ENCODE measurements around the gene CARM1.
A peak's percentile ranks its signal among the peaks of the same experiment; 100 is the strongest.

DNA sequence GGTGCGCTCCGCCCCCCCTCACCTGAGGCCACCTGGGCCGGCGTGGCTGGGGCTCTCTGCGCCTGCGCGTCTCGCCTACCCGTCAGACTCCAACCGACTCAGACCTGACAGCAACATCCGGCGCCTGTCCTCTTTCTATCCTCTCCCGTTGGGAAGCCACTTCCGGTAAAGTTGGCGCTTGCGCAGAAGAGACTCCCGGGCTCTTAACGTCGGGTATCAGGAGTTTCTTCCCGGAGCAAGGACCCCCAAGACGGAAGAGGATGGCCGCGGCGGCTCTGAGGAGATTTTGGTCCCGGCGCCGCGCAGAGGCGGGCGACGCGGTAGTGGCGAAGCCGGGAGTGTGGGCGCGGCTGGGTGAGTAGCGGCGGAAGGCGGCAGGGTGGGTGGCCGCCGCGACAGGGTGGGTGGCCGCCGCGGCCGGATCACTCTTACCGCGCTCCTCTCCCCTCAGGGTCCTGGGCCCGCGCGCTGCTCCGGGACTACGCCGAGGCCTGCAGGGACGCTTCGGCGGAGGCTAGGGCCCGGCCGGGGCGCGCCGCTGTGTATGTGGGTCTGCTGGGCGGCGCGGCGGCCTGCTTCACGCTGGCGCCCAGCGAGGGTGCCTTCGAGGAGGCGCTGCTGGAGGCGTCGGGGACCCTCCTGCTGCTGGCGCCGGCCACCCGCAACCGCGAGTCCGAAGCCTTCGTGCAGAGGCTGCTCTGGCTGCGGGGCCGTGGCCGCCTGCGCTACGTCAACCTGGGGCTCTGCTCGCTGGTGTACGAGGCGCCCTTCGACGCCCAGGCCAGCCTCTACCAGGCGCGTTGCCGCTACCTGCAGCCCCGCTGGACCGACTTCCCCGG is 57.4 kb downstream of the CARM1 start, which contains the start of the genes TIMM29 and YIPF2:
- TF ChIP-seq, protein P1, sequence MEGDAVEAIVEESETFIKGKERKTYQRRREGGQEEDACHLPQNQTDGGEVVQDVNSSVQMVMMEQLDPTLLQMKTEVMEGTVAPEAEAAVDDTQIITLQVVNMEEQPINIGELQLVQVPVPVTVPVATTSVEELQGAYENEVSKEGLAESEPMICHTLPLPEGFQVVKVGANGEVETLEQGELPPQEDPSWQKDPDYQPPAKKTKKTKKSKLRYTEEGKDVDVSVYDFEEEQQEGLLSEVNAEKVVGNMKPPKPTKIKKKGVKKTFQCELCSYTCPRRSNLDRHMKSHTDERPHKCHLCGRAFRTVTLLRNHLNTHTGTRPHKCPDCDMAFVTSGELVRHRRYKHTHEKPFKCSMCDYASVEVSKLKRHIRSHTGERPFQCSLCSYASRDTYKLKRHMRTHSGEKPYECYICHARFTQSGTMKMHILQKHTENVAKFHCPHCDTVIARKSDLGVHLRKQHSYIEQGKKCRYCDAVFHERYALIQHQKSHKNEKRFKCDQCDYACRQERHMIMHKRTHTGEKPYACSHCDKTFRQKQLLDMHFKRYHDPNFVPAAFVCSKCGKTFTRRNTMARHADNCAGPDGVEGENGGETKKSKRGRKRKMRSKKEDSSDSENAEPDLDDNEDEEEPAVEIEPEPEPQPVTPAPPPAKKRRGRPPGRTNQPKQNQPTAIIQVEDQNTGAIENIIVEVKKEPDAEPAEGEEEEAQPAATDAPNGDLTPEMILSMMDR (IDR thresholded peaks at IDR 0.05): peak in 3 of 4 experiments; percentile 10 to 46 (median 11)
- peak; percentile 57 to 69 for TF ChIP-seq POLR2A (IDR thresholded peaks at IDR 0.05)
